Left lung (tissue), 10 donors: ENCODE data around the gene ABCG1. TPM values are rescaled to one million over a fixed set of nuclear protein-coding genes. Genes with fewer than 3 reads are reported as not detected.

ENCODE experiments used
- ATAC-seq: fragments of 200-7000 bp; cut with Tn5 transposase; one replicate; pipeline ENCODE4 v1.9.1; 2020; ENCODE audit warnings: moderate library complexity
- DNase-seq, 4 donors: peaks; one replicate each; pipeline ENCODE4 v3.0.0-alpha.2; 2013 to 2020
- H3K27ac ChIP-seq, 2 donors: fragments of 200-600 bp; sonication (generic) in 1 of 2; one replicate each; pipeline versions ENCODE4 v1.5.0 to v1.8.0; 2020 to 2021
- H3K27me3 ChIP-seq, 2 donors: fragments of 200-600 bp; sonication (generic) in 1 of 2; one replicate each; pipeline versions ENCODE4 v1.5.0 to v1.8.0; 2020 to 2021
- H3K36me3 ChIP-seq, 2 donors: fragments of 200-600 bp; sonication (generic) in 1 of 2; one replicate each; pipeline versions ENCODE4 v1.5.0 to v1.8.0; 2020 to 2021
- H3K4me1 ChIP-seq, 2 donors: fragments of 200-600 bp; one replicate each; pipeline ENCODE4 v1.8.0; 2021
- H3K4me3 ChIP-seq, 2 donors: fragments of 200-600 bp; sonication (generic) in 1 of 2; one replicate each; pipeline versions ENCODE4 v1.5.0 to v1.8.0; 2020 to 2021; ENCODE audit warnings: mild to moderate bottlenecking in 1 of 2
- H3K9me3 ChIP-seq, 2 donors: fragments of 200-600 bp; sonication (generic) in 1 of 2; one replicate each; pipeline versions ENCODE4 v1.5.0 to v1.8.0; 2020 to 2021
- CTCF ChIP-seq, 2 donors: fragments of 200-600 bp; sonication (generic) in 1 of 2; IDR thresholded peaks; one replicate each; pipeline versions ENCODE4 v1.5.0 to v1.8.0; 2021; ENCODE audit warnings: antibody characterized with exemption in 2 of 2
- intact Hi-C, 2 donors: fragments of 100-400 bp; cut with DNase I; formaldehyde crosslinking; loops; one replicate each; pipeline versions ENCODE4 v1.11.2 to v1.14.2; 2022
- polyA plus RNA-seq, 6 donors: library from polyadenylated mRNA; unstranded; fragments of 120-200 nt; gene quantifications; one replicate each; pipeline ENCODE4 v1.2.1, GENCODE V29; 2013; ENCODE audit not compliant: insufficient read length in 6 of 6
- total RNA-seq, 2 donors: library from RNA; stranded (reverse); fragmentation: NEBNext Ultra II Directional; extraction: Animal tissue kit (Norgen Biotek cat#: 25700); gene quantifications; one replicate each; pipeline ENCODE4 v1.2.1, GENCODE V29; 2021
- donor health status: DM: no; HTN: yes; CAD: no.
- donor health status: DM: no; HTN: no; CAD: no.

ABCG1 gene
- total and polyA plus RNA-seq, 8 donors = 6.8 to 53.8 (median 10.5) TPM

DNA sequence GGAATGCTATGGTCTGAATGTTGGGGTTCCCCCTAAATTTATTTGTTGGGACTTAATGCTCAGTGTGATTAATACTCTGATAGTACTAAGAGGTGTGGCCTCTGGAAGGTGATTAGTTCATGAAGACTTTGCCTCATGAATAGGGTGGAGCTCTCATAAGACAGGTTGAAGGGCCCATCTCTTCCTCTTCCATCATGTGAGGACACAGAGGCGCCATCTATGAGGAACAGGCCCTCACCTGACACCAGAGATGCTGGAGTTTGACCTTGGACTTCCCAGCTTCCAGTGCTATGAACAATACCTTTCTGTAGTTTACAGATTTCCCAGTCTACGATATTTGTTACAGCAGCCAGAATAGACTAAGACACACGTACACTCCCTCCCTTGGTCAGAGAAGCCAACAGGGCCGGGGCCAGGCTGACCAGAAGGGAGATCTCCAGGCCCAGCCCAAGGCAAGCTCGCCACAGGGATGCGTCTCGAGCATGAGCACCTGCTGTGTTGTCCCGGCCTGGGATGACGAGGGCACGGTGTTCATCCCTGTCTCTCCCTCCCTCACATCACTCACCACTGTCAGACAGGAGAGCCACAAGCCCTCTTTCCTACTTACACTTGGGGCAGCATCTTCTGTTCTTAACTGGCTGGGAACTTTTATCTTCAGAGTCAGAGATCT lies 4.7 kb upstream of the ABCG1 start:
- Histone ChIP-seq H3K4me3 (no peak overlapping the region), H3K27ac (no peak overlapping the region), H3K9me3 (peaks cover 0 to 7% of the 10 kb centered on the region in 2 donors), H3K36me3 (no peaks in the 10 kb centered on the region), H3K4me1 (peaks cover 0 to 9% of the 10 kb centered on the region in 2 donors), H3K27me3 (peaks cover 4 to 14% of the 10 kb centered on the region in 2 donors)
- ATAC-seq (no peak), DNase-seq (no peak)
- TF ChIP-seq CTCF (IDR thresholded peaks at IDR 0.05) = no peak
- intact Hi-C loops = no loop called here

- TF ChIP-seq CTCF (IDR thresholded peaks at IDR 0.05) = no peak
- peaks cover 4 to 21% of the 10 kb centered on the region in 2 donors for H3K27me3 ChIP-seq
- DNase-seq (peak in 1 of 4 donors; percentile 14), ATAC-seq (no peak)
- peaks cover 2 to 16% of the 10 kb centered on the region in 2 donors for H3K4me1 ChIP-seq
- intact Hi-C loops = no loop called here
- no peak overlapping the region for H3K27ac ChIP-seq
- H3K9me3 ChIP-seq = peaks cover 0 to 7% of the 10 kb centered on the region in 2 donors
- no peak overlapping the region for H3K4me3 ChIP-seq
- H3K36me3 ChIP-seq = no peaks in the 10 kb centered on the region
These were observed 4.0 kb upstream of the ABCG1 start for GRCh38 chr21:42214921-42215320.

GRCh38 chr21:42215942-42216725 lies 2.8 kb upstream of the ABCG1 start:
- no peak for TF ChIP-seq CTCF (IDR thresholded peaks at IDR 0.05)
- peaks cover 0 to 7% of the 10 kb centered on the region in 2 donors for H3K9me3 ChIP-seq
- H3K36me3 ChIP-seq = no peaks in the 10 kb centered on the region
- no peak overlapping the region for H3K27ac ChIP-seq
- H3K4me3 ChIP-seq = no peak overlapping the region
- peaks cover 4 to 21% of the 10 kb centered on the region in 2 donors for H3K27me3 ChIP-seq
- intact Hi-C loops = no loop called here
- peaks cover 5 to 28% of the 10 kb centered on the region in 2 donors for H3K4me1 ChIP-seq
- DNase-seq (no peak), ATAC-seq (no peak)

GRCh38 chr21:42216726-42217572 lies 2.0 kb upstream of the ABCG1 start:
- Histone ChIP-seq H3K36me3 (no peaks in the 10 kb centered on the region), H3K4me1 (peaks cover 5 to 36% of the 10 kb centered on the region in 2 donors), H3K9me3 (peaks cover 0 to 7% of the 10 kb centered on the region in 2 donors), H3K27me3 (peaks cover 4 to 21% of the 10 kb centered on the region in 2 donors), H3K4me3 (no peak overlapping the region), H3K27ac (no peak overlapping the region)
- TF ChIP-seq CTCF (IDR thresholded peaks at IDR 0.05) = no peak
- intact Hi-C loops = no loop called here
- ATAC-seq = no peak
- no peak for DNase-seq
